ENCODE measurements around the gene NRP1. TPM values are rescaled to one million over a fixed set of nuclear protein-coding genes. Genes with fewer than 3 reads are reported as not detected.

The NRP1 gene
- total and polyA plus RNA-seq, 12 donors = 45.3 to 229 (median 157) TPM

DNA sequence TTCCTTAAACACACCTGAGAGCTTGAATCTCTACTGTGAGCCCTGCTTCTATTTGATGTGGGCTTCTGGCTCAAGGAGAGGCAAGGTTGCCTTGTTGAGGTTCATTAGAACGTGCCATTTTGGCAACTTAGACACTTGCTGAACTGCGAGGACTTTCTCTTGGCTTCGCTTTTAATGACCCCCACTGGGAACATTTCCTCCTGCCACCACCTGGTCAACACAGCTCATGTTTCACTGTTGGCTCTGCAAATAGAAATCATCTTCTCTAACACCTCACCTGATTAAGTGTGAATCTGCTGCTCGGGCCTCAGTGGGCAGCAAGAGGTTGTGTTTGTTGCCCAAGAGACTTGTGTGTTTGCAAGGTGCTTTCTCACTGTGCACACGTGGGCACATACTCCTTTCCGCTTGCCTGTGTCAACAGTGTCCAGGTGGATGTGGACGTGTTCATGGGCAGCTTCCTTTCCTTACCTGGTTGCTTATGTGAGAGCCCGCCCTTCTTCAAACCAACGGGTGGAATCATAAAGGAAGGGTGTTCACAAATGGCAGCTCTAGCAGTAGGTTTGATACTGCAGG, 147.0 kb downstream of the NRP1 start:
- 79 to 86% methylated on average over 9 of the region's 9 CpGs for WGBS, 2 donors
- H3K4me1 ChIP-seq = peaks cover 0 to 8% (median 5%) of the 10 kb centered on the region in 9 donors
- H3K36me3 ChIP-seq = peaks cover 0 to 100% (median 32%) of the 10 kb centered on the region in 9 donors
- H3K4me3 ChIP-seq = no peak overlapping the region
- no peaks in the 10 kb centered on the region for H3K27me3 ChIP-seq
- H3K27ac ChIP-seq = peak overlapping the region in 2 of 10 donors; percentile 3 to 9
- DNase-seq (no peak), ATAC-seq (peak in 1 of 8 donors; percentile 40)
- intact Hi-C loops (cut with DNase I) = no loop called here
- TF ChIP-seq, protein P1, sequence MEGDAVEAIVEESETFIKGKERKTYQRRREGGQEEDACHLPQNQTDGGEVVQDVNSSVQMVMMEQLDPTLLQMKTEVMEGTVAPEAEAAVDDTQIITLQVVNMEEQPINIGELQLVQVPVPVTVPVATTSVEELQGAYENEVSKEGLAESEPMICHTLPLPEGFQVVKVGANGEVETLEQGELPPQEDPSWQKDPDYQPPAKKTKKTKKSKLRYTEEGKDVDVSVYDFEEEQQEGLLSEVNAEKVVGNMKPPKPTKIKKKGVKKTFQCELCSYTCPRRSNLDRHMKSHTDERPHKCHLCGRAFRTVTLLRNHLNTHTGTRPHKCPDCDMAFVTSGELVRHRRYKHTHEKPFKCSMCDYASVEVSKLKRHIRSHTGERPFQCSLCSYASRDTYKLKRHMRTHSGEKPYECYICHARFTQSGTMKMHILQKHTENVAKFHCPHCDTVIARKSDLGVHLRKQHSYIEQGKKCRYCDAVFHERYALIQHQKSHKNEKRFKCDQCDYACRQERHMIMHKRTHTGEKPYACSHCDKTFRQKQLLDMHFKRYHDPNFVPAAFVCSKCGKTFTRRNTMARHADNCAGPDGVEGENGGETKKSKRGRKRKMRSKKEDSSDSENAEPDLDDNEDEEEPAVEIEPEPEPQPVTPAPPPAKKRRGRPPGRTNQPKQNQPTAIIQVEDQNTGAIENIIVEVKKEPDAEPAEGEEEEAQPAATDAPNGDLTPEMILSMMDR (IDR thresholded peaks at IDR 0.05) = no peak
- no peaks in the 10 kb centered on the region for H3K9me3 ChIP-seq

DNA sequence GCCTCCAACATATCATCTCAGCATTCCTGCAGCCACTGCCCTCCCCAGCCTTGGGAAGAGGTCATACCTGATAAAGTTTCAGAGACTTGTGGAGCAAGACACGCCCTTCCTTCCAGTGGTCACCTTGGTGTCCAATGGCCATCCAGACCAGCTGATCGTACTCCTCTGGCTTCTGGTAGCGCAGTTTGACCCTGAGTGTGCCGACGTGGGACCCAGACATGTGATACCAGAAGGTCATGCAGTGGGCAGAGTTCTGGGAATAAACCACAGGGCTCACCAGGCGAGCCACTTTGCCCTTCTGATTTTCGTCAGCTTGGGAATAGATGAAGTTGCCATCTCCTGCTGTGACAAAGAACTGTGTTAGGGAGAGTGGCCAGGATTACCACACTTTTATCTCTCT, 148.3 kb downstream of the NRP1 start:
- WGBS, 2 donors = 74 to 77% methylated on average over 7 of the region's 7 CpGs

DNA sequence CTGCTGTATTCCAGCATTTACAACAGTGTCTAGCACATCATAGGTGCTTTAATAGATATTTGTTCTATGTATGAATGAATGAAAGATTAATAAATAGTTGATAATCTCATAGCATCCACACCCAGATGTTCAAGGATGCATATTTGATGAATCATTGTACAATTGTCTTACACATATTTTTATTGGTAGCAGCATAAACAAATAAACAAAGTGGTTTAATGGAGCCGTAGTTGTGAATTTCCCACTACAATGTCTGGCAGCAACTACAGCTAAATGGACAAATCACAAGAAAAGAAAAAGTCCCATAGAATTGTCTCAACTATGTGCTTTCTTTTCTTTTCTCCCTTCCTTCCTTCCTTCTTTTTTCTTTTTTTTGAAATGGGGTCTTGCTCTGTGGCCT, 150.8 kb downstream of the NRP1 start:
- H3K36me3 ChIP-seq = peaks cover 0 to 100% (median 50%) of the 10 kb centered on the region in 9 donors
- intact Hi-C loops (cut with DNase I) = no loop called here
- ATAC-seq = no peak
- H3K4me1 ChIP-seq = peaks cover 0 to 30% (median 7%) of the 10 kb centered on the region in 9 donors
- 71 to 79% methylated on average over 1 of the region's 1 CpG for WGBS, 2 donors
- no peaks in the 10 kb centered on the region for H3K9me3 ChIP-seq
- peak overlapping the region in 1 of 10 donors; percentile 12 for H3K27ac ChIP-seq
- H3K4me3 ChIP-seq = no peak overlapping the region
- no peak for DNase-seq
- TF ChIP-seq, protein P1 (IDR thresholded peaks at IDR 0.05) = no peak
- no peaks in the 10 kb centered on the region for H3K27me3 ChIP-seq

More for the DNA sequence above, 148.3 kb downstream of the NRP1 start:
- ATAC-seq = peak in 2 of 8 donors; percentile 24 to 51
- H3K27me3 ChIP-seq = no peaks in the 10 kb centered on the region
- TF ChIP-seq, protein P1 (IDR thresholded peaks at IDR 0.05) = no peak
- intact Hi-C loops (cut with DNase I) = no loop called here
- no peak overlapping the region for H3K4me3 ChIP-seq
- H3K27ac ChIP-seq = peak overlapping the region in 1 of 10 donors; percentile 21
- H3K9me3 ChIP-seq = no peaks in the 10 kb centered on the region
- DNase-seq = no peak
- H3K36me3 ChIP-seq = peaks cover 0 to 100% (median 38%) of the 10 kb centered on the region in 9 donors
- H3K4me1 ChIP-seq = peaks cover 0 to 5% (median 0%) of the 10 kb centered on the region in 9 donors

DNA sequence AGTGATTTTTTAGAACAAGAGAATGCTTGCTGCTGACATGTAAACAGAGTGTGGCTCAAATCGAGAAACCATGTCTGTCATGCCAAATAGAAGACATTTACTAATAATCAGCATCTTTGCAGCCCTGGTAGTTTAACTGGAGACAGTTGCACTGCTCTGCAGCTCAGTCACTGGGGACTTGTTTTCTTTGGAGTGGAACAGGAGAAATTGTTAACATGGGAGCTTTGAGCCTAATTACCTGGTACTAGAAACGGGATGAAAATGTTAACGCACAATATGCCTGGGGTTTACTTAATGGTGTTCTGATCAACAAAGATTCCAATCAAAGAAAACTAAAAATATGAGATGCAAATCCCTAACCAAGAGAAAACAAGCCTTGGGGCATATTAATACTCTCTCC, 153.5 kb downstream of the NRP1 start:
- H3K27me3 ChIP-seq = no peaks in the 10 kb centered on the region
- intact Hi-C loops (cut with DNase I) = no loop called here
- WGBS, 2 donors = 76 to 83% methylated on average over 3 of the region's 3 CpGs
- DNase-seq (no peak), ATAC-seq (no peak)
- peaks cover 0 to 97% (median 48%) of the 10 kb centered on the region in 9 donors for H3K36me3 ChIP-seq
- TF ChIP-seq, protein P1 (IDR thresholded peaks at IDR 0.05) = no peak
- no peak overlapping the region for H3K4me3 ChIP-seq
- H3K4me1 ChIP-seq = peaks cover 0 to 55% (median 12%) of the 10 kb centered on the region in 9 donors
- no peaks in the 10 kb centered on the region for H3K9me3 ChIP-seq
- H3K27ac ChIP-seq = peak overlapping the region in 4 of 10 donors; percentile 3 to 69 (median 31)
